Omental fat pad (tissue), 4 donors: Measurements from ENCODE around the gene ALKBH5. TPM values are rescaled to one million over a fixed set of nuclear protein-coding genes. Genes with fewer than 3 reads are reported as not detected.

Experiments used
- ATAC-seq: fragments of 150-250 bp; one replicate; pipeline ENCODE4 v1.9.1; 2016; ENCODE audit warnings: mild to moderate bottlenecking, moderate library complexity; ENCODE audit not compliant: low FRiP score
- DNase-seq: peaks from one replicate; pipeline ENCODE4 v3.0.0-alpha.2; 2019; ENCODE audit warnings: low spot score
- CTCF ChIP-seq, 3 donors: fragments of 450-650 bp; IDR thresholded peaks; one replicate each; pipeline ENCODE4 v1.5.1; 2016 to 2017; ENCODE audit warnings: antibody characterized with exemption in 3 of 3, mild to moderate bottlenecking in 3 of 3, moderate library complexity in 2 of 3
- total RNA-seq, 4 donors: library from RNA; depleted of rRNA; stranded (reverse); fragments of >200 nt; gene quantifications; one replicate each; pipeline ENCODE4 v1.1.0, GENCODE V29; 2016

Gene ALKBH5
- total RNA-seq, 4 donors from 2014 or later: 77.0 to 80.7 (median 80.3) TPM

- no peak for TF ChIP-seq CTCF (IDR thresholded peaks at IDR 0.05)
- DNase-seq: no peak
- no peak for ATAC-seq
Measured at GRCh38 chr17:18177722-18178121, 5.9 kb upstream of the ALKBH5 start.

- ATAC-seq (no peak), DNase-seq (no peak)
- TF ChIP-seq CTCF (IDR thresholded peaks at IDR 0.05): no peak
Measured at GRCh38 chr17:18179196-18179595, 4.4 kb upstream of the ALKBH5 start.

- ATAC-seq (no peak), DNase-seq (no peak)
- no peak for TF ChIP-seq CTCF (IDR thresholded peaks at IDR 0.05)
Measured at GRCh38 chr17:18179804-18180203, 3.8 kb upstream of the ALKBH5 start.

- no peak for DNase-seq
- ATAC-seq: peak; percentile 37
- TF ChIP-seq CTCF (IDR thresholded peaks at IDR 0.05): no peak
Measured at GRCh38 chr17:18181358-18181757, 2.3 kb upstream of the ALKBH5 start.

- peak; percentile 2 for ATAC-seq
- no peak for TF ChIP-seq CTCF (IDR thresholded peaks at IDR 0.05)
- DNase-seq: no peak
Measured at GRCh38 chr17:18182110-18182977, 1.3 kb upstream of the ALKBH5 start.

GRCh38 chr17:18182978-18183333 lies 672 bp upstream of the ALKBH5 start:
- TF ChIP-seq CTCF (IDR thresholded peaks at IDR 0.05): no peak
- peak; percentile 62 for DNase-seq
- ATAC-seq: peak; percentile 29
